Activated CD4-positive, alpha-beta T cell treated with anti-CD3 and anti-CD28 coated beads, Interleukin-2, amount 50 U/mL, for 48 hours (primary cell): ENCODE data around the gene TNFRSF8.
A peak's percentile ranks its signal among the peaks of the same experiment; 100 is the strongest.
"Not testable (repeated sequence)": the region's sequence is repeated elsewhere in the genome, so short reads cannot be mapped to it uniquely, and the experiment has no call there.

Source experiments
- DNase-seq, 2 experiments: peaks; one replicate each; pipeline ENCODE4 v3.0.0-alpha.2; 2020

The TNFRSF8 gene

GRCh38 chr1:12088607-12089006, 25.5 kb downstream of the TNFRSF8 start:
- DNase-seq, result peak; percentile 39 to 53

- no peak for DNase-seq
Measured at GRCh38 chr1:12090326-12090725, 27.2 kb downstream of the TNFRSF8 start.

GRCh38 chr1:12091191-12091590, 28.1 kb downstream of the TNFRSF8 start:
- DNase-seq, result no peak

GRCh38 chr1:12094180-12094579, 31.1 kb downstream of the TNFRSF8 start:
- DNase-seq, result no peak

- DNase-seq, result no peak
Measured at GRCh38 chr1:12095452-12096263, 32.6 kb downstream of the TNFRSF8 start.

GRCh38 chr1:12096615-12097014, 33.5 kb downstream of the TNFRSF8 start:
- DNase-seq, result no peak

GRCh38 chr1:12097321-12097720, 34.2 kb downstream of the TNFRSF8 start:
- no peak for DNase-seq

GRCh38 chr1:12098786-12099185, 35.7 kb downstream of the TNFRSF8 start:
- no peak for DNase-seq

- no peak for DNase-seq
Measured at GRCh38 chr1:12099610-12100009, 36.5 kb downstream of the TNFRSF8 start.

- no peak for DNase-seq
Measured at GRCh38 chr1:12100071-12100470, 37.0 kb downstream of the TNFRSF8 start.

GRCh38 chr1:12101120-12101519, 38.0 kb downstream of the TNFRSF8 start:
- DNase-seq, result not testable (repeated sequence)

GRCh38 chr1:12102066-12102465, 39.0 kb downstream of the TNFRSF8 start:
- no peak for DNase-seq

GRCh38 chr1:12104417-12104816, 41.3 kb downstream of the TNFRSF8 start:
- DNase-seq, result no peak

- no peak for DNase-seq
Measured at GRCh38 chr1:12106153-12106552, 43.0 kb downstream of the TNFRSF8 start.

GRCh38 chr1:12106861-12107260, 43.8 kb downstream of the TNFRSF8 start:
- peak in 1 of 2 experiments; percentile 23 for DNase-seq

- DNase-seq, result no peak
Measured at GRCh38 chr1:12107718-12108117, 44.6 kb downstream of the TNFRSF8 start.

GRCh38 chr1:12109901-12110300, 46.8 kb downstream of the TNFRSF8 start:
- DNase-seq, result no peak

- DNase-seq, result no peak
Measured at GRCh38 chr1:12111741-12112140, 48.6 kb downstream of the TNFRSF8 start.

GRCh38 chr1:12112711-12113161, 49.6 kb downstream of the TNFRSF8 start:
- no peak for DNase-seq

- no peak for DNase-seq
Measured at GRCh38 chr1:12113433-12114339, 50.6 kb downstream of the TNFRSF8 start.

GRCh38 chr1:12114340-12114683, 51.2 kb downstream of the TNFRSF8 start:
- no peak for DNase-seq

- no peak for DNase-seq
Measured at GRCh38 chr1:12114916-12115315, 51.8 kb downstream of the TNFRSF8 start.

- DNase-seq, result no peak
Measured at GRCh38 chr1:12121212-12122003, 58.3 kb downstream of the TNFRSF8 start.
